SH-SY5Y (cell line): ENCODE results near the gene MATN4.

Source experiments
- GATA2 ChIP-seq: IDR thresholded peaks from 2 replicates; pipeline ENCODE4 v1.6.1; 2011; ENCODE audit warnings: mild to moderate bottlenecking, low read depth, low read length
- GATA3 ChIP-seq: IDR thresholded peaks from 2 replicates; pipeline ENCODE4 v1.6.1; 2011; ENCODE audit warnings: low read depth, mild to moderate bottlenecking, low read length, moderate library complexity

MATN4 gene

DNA sequence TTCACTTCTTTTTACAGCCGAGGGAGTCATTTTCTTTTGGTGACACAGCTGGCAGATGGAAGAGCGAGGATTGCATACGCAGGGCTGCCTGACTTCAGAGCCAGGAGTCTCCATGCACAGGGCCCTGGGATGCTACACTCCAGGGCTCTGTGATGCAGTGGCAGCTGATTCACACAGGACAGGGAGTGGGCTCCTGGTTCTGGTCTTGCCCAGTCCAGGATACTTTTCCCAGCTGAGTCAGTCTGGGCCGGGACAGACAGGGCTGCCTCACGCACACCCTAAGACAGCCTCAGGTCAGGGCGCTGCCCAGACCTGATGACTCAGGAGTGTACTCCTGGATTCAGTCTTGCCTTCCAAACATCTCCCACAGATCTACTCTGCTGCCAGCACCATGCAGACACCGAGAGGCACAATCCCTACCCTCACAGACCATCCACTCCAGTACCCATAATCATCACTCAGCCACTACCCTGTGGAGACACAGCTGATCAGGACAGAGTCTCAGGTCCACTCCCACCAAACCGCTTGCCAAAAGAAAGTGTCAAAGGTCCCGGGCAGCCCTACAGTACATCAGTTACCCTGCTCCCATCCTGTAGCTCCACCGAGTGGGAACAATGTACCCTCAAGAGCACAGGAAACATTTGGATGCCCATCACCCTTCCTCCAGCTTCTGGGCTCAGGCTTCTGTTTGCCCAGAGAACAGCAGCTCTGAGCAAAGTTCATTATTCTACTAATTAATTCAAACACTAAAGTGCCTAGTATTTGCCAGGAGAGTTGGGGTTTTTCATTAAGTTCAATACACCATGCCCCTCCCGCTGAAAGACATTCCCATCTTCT, 28.6 kb upstream of the MATN4 start:
- TF ChIP-seq GATA2, result no peak
- no peak for TF ChIP-seq GATA3

GRCh38 chr20:45330476-45330875, 22.4 kb upstream of the MATN4 start:
- TF ChIP-seq GATA2, result no peak
- TF ChIP-seq GATA3, result no peak

GRCh38 chr20:45329497-45330319, 21.6 kb upstream of the MATN4 start:
- TF ChIP-seq GATA3 (no peak), GATA2 (no peak)

DNA sequence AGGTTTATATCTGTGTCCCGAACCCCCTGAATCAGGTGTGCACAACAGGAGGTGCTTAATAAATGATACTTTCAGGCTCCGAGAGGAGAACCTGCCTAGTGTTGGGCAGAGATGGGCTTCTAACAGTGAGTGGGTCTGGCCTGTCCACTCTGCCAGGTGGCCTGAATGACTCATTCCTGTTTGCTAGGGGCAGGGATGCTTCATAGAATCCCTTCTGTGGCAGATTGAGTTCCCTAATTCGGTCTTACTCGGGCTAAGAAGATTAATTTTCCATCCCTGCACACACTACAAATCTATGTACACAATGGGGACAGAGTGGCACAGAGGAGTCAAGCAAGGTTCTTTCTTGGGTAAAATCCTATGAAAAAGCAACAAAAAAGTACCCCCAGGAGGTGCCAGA, 20.4 kb upstream of the MATN4 start:
- TF ChIP-seq GATA2 (no peak), GATA3 (no peak)

GRCh38 chr20:45325371-45325770, 17.3 kb upstream of the MATN4 start:
- no peak for TF ChIP-seq GATA2
- no peak for TF ChIP-seq GATA3

DNA sequence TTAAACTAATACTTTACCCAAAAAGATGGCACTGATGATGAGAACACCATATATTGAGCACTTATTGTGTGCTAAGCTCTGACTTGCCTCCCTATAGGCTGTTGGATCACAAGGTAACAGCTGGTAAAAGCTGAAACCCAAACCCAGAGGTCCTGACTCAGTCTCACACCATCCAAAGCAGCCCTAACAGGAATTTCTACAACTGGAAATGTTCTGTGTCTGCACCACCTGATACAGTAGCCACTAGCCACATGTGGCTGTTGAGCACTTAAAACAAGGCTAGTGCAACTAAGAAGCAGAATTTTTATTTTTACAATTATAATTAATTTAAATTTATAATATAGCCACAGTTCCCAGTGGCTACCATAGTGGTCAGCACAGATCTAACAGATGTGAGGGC, 15.6 kb upstream of the MATN4 start:
- TF ChIP-seq GATA3 (no peak), GATA2 (no peak)

DNA sequence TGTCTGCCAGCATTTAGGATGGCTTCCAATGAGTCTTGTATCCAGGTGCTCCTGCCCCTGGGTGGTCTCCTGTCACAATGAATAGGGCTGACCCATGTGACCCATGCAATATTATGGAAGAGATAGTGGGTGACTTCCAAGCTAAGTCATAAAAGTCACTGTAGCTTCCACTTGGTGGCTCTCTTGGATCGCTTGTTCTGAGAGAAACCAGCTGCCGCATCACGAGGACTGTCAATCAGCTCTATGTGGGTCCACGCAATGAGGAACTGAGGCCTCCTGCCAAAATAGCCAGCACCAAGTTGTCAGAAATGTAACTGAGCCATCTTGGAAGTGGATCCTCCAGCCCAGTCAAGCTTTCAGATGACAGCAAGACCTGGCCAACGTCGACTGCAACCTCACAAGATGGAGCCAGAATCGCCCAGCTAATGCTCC, 14.9 kb upstream of the MATN4 start:
- no peak for TF ChIP-seq GATA2
- TF ChIP-seq GATA3, result no peak

DNA sequence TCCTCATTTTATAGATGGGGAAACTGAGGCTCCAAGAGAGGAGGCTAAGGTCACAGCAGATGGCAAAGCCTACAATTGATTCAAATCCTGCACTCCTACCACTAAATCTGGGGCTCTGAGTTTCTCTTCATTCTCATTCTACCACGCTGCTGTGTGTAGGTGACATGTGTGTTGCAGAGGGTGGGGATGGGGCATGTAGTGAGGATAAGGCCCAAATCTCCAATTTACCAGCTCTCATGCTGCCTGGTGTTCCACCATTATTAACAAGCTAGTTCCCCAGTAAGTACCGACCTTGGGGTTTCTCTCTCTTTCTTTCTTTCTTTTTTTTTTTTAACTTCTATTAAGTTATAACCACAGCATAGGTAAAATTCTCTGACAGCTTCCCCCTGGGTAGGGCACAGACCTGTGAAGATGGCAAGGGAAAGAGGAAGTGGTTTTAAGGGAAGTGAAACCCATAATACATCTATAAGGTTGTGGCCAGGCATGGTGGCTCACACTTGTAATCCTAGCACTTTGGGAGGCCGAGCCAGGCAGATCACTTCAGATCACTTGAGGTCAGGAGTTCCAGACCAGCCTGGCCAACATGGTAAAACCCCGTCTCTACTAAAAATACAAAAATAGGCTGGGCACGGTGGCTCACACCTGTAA, 13.0 kb upstream of the MATN4 start:
- no peak for TF ChIP-seq GATA2
- no peak for TF ChIP-seq GATA3

DNA sequence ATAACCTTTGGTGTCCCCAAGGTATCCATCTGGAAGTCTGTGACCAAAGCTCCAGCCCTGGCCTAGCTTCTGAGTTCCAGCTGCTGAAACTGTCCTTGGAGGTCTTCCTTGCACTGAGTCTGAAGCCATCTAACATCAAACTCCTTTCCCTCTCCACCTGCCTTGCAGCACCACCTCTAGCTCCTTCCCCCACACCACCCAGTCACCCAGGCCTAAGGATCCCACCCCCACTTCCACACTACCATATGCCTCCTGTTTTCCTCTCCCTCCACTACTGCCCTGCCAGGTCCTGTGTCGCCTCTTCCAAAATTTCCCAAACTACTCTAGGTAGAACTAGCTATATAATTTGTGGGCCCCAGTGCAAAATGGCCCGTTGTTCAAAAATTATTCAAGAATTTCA, 10.8 kb upstream of the MATN4 start:
- TF ChIP-seq GATA2, result no peak
- TF ChIP-seq GATA3, result no peak

- no peak for TF ChIP-seq GATA3
- TF ChIP-seq GATA2, result no peak
These were observed 10.4 kb upstream of the MATN4 start for GRCh38 chr20:45318386-45318939.

GRCh38 chr20:45317826-45318225, 9.7 kb upstream of the MATN4 start:
- TF ChIP-seq GATA3 (no peak), GATA2 (no peak)

DNA sequence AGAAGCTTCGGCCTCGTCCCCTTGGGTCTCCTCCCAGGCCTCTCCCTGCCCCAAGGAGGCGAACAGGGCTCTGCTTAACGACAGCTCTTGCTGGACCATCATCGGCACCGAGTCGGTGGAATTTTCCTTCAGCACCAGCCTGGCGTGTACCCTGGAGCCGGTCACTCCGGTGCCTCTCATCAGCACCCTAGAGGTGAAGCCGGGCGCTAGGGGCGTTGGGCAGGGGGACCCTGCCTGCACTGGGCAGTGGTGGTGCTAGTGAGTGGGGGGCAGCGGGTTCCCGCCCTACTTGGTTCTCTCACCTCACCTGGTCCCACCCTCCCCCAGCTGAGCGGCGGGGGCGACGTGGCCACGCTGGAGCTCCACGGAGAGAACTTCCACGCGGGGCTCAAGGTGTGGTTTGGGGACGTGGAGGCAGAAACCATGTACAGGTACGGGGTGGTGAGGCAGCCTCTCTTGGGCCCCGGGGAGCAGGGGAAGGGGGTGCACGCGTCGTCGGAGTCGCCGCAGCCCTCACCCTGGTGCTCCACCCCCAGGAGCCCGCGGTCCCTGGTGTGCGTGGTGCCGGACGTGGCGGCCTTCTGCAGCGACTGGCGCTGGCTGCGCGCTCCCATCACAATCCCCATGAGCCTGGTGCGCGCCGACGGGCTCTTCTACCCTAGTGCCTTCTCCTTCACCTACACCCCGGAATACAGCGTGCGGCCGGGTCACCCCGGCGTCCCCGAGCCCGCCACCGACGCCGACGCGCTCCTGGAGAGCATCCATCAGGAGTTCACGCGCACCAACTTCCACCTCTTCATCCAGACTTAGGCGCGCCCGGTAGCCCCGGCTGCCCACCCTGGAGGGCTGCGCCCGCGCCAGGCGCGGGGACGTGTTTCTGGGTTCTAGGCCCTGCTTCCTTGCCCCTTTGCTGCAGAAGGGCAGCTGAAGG, 8.3 kb upstream of the MATN4 start:
- no peak for TF ChIP-seq GATA2
- no peak for TF ChIP-seq GATA3

GRCh38 chr20:45315672-45316071, 7.6 kb upstream of the MATN4 start:
- TF ChIP-seq GATA3 (no peak), GATA2 (no peak)
